Thymus (tissue), 11 donors: Measurements from ENCODE around the gene KARS1. TPM values are rescaled to one million over a fixed set of nuclear protein-coding genes. Genes with fewer than 3 reads are reported as not detected.

Experiments
- DNase-seq, 9 donors: peaks; one replicate each; pipeline ENCODE4 v3.0.0-alpha.2; 2013; ENCODE audit warnings: low spot score in 9 of 9, low read depth in 6 of 9, missing footprints in 1 of 9
- H3K27ac ChIP-seq, 2 donors: one replicate each; pipeline ENCODE4 v1.5.1; 2013; ENCODE audit warnings: control low read depth in 1 of 2, low read depth in 1 of 2, low read length in 1 of 2, mild to moderate bottlenecking in 1 of 2, moderate library complexity in 1 of 2
- H3K27me3 ChIP-seq, 2 donors: one replicate each; pipeline ENCODE4 v1.5.1; 2013; ENCODE audit warnings: low read length in 1 of 2; ENCODE audit not compliant: control insufficient read depth in 2 of 2, insufficient read depth in 1 of 2
- H3K36me3 ChIP-seq, 2 donors: one replicate each; pipeline ENCODE4 v1.5.1; 2013; ENCODE audit warnings: low read length in 1 of 2, mild to moderate bottlenecking in 1 of 2, moderate library complexity in 1 of 2; ENCODE audit not compliant: control insufficient read depth in 2 of 2, insufficient read depth in 2 of 2
- H3K4me1 ChIP-seq, 2 donors: one replicate each; pipeline ENCODE4 v1.5.1; 2013; ENCODE audit warnings: low read length in 2 of 2; ENCODE audit not compliant: control insufficient read depth in 2 of 2, insufficient read depth in 2 of 2
- H3K4me3 ChIP-seq, 2 donors: one replicate each; pipeline ENCODE4 v1.5.1; 2013; ENCODE audit warnings: low read length in 2 of 2, control low read depth in 1 of 2, mild to moderate bottlenecking in 1 of 2
- H3K9me3 ChIP-seq, 2 donors: one replicate each; pipeline ENCODE4 v1.5.1; 2013; ENCODE audit warnings: low read length in 1 of 2, mild to moderate bottlenecking in 1 of 2; ENCODE audit not compliant: control insufficient read depth in 2 of 2, insufficient read depth in 1 of 2
- WGBS: extraction: QIAGEN DNeasy Blood & Tissue Kit; methylation state at CpG from one replicate; pipeline ENCODE4 v1.1.7; 2013; 5-methylcytosine and 5-hydroxymethylcytosine counted together
- polyA plus RNA-seq: library from polyadenylated mRNA; stranded (reverse); fragments of 200-250 nt; gene quantifications from one replicate; pipeline ENCODE4 v1.2.3, GENCODE V29; 2013
- total RNA-seq: library from RNA; stranded (reverse); fragments of 120-200 nt; gene quantifications from one replicate; pipeline ENCODE4 v1.2.4, GENCODE V29; 2013
- donor health status: healthy.

The KARS1 gene
- total and polyA plus RNA-seq, 2 donors = 88.3 to 149 TPM

DNA sequence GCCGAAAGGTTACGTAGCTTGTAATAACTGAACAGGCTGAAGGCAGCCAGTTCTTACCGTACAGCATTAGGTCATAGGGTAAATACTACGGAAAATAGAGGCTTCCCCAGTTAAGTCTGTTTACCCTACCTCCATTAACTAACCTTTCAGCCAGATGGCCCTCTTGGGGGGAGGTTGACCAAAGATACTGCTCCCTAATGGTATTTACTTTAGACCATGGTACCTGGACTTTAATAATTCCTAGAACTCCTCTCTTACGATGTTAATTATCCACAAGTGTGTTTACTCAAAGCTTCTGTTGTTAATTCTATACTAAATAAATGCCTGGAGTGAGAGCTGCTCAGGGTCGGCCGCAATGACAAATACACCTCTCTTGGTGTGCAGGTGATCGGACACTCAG lies 14.6 kb downstream of the KARS1 start:
- H3K36me3 ChIP-seq = peaks cover 87 to 90% of the 10 kb centered on the region in 2 donors
- H3K27ac ChIP-seq = no peak overlapping the region
- H3K9me3 ChIP-seq = no peaks in the 10 kb centered on the region
- H3K4me1 ChIP-seq = peaks cover 4 to 11% of the 10 kb centered on the region in 2 donors
- no peaks in the 10 kb centered on the region for H3K27me3 ChIP-seq
- 94% methylated on average over 8 of the region's 8 CpGs for WGBS
- no peak for DNase-seq
- H3K4me3 ChIP-seq = no peak overlapping the region

DNA sequence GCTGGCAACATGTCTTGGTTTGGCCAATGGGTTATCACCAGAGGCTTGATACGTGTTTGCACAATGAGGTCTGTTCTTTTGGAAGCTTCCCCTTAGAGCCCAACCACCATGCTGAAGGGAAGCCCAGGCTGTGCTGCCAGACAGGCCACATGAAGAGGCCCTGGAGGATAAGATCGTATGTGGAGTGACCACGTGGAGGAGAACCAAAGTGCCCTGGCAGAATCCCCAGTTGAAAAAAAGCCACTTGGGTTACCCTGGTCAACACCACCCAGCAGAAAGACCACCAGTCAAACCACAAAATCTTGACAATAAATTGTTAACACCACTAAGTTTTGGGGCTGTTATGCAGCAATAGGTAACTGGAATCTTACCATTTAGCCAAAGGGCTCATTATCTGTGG lies 17.4 kb downstream of the KARS1 start:
- Histone ChIP-seq H3K27me3 (no peaks in the 10 kb centered on the region), H3K36me3 (peaks cover 81 to 88% of the 10 kb centered on the region in 2 donors), H3K4me3 (no peak overlapping the region), H3K27ac (no peak overlapping the region), H3K9me3 (no peaks in the 10 kb centered on the region), H3K4me1 (peaks cover 4 to 17% of the 10 kb centered on the region in 2 donors)
- DNase-seq = no peak
- 96% methylated on average over 3 of the region's 3 CpGs for WGBS

DNA sequence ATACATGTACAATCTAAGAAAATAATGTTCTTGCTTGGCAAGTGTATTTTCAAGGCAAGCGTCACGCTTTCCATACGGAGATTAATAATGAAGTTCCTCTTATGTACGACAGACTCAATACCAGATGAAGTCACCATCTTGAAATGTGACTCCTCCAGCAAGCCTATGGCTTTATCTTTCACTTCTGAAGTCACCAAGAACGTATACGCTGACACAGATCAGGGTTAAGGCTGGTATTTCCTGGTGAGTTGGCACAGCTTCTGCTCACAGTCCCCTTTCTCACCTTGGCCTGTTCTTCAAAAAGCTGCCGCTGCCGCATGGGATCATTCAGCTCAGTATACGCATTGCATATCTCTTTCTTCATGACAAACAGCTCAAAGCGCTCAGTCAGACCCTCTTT lies 18.3 kb downstream of the KARS1 start:
- no peak for DNase-seq
- Histone ChIP-seq H3K4me3 (no peak overlapping the region), H3K27me3 (no peaks in the 10 kb centered on the region), H3K27ac (peak overlapping the region in 1 of 2 donors; percentile 44), H3K9me3 (no peaks in the 10 kb centered on the region), H3K4me1 (peaks cover 4 to 17% of the 10 kb centered on the region in 2 donors), H3K36me3 (peaks cover 75 to 87% of the 10 kb centered on the region in 2 donors)
- 96% methylated on average over 10 of the region's 10 CpGs for WGBS

DNA sequence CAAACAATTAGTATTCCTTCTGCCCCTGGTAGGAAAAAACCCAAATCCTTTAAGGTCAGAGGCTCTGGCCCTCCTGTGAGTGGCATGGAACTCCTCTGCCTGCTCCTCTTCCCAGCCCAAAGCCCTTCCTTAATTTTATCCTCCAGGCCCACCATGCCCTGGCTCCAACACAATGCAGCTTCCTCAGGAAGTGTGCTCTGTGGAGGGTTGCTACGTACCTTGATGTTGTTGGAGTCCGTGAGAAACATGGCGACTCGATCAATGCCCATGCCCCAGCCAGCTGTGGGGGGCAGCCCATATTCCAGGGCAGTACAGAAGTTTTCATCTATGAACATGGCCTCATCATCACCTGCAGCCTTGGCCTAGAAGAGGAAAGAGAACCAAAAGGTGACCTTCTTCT lies 19.1 kb downstream of the KARS1 start:
- DNase-seq = no peak
- Histone ChIP-seq H3K27me3 (no peaks in the 10 kb centered on the region), H3K36me3 (peaks cover 68 to 81% of the 10 kb centered on the region in 2 donors), H3K27ac (peak overlapping the region; percentile 44 to 53), H3K4me1 (peaks cover 4 to 22% of the 10 kb centered on the region in 2 donors), H3K9me3 (no peaks in the 10 kb centered on the region), H3K4me3 (no peak overlapping the region)
- WGBS = 90% methylated on average over 4 of the region's 4 CpGs

DNA sequence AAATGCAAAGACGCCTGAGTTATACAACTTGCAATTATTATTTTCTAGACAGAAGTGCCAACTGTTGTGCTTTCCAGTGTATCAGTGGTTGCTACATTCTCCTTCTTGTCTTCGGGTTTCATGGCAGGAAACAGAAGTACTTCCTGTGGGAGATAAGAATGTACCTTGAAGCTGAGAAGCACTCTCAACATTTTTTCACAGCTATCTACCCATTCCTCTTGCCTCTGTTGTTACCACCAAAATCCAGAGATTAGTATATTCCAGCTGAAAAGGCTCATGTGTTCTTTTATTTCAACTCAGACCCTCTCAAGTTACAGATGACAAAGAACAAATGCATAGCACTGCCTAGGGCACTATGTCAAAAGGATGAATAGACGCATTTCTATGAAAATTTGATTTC lies 19.6 kb downstream of the KARS1 start:
- Histone ChIP-seq H3K27me3 (no peaks in the 10 kb centered on the region), H3K36me3 (peaks cover 64 to 77% of the 10 kb centered on the region in 2 donors), H3K4me1 (peaks cover 4 to 22% of the 10 kb centered on the region in 2 donors), H3K27ac (peak overlapping the region; percentile 44 to 64), H3K9me3 (no peaks in the 10 kb centered on the region), H3K4me3 (no peak overlapping the region)
- WGBS = 22% methylated on average over 3 of the region's 3 CpGs
- DNase-seq = peak in 2 of 9 donors; percentile 27 to 38

DNA sequence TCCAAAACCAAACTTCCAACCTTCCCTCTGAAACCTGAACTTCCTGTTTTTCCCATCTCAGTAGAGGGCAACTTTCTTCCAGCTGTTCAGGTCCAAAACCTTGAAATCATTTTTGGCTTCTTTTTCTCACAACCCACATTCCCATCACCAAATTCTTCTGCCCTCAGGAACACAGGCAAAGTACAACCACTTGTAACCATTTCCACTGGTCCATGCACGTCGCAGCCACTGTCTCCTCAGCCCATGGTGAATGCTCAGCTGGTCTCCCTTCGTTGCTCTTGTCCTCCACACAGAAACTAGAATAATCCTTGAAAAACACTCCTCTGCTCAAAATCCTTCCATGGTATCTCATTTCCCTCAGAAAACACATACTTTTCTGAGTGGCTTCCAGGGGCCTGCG lies 20.7 kb downstream of the KARS1 start:
- WGBS = 96% methylated on average over 4 of the region's 4 CpGs
- Histone ChIP-seq H3K36me3 (peaks cover 56 to 68% of the 10 kb centered on the region in 2 donors), H3K4me3 (no peak overlapping the region), H3K27ac (peak overlapping the region in 1 of 2 donors; percentile 44), H3K4me1 (peaks cover 6 to 29% of the 10 kb centered on the region in 2 donors), H3K27me3 (no peaks in the 10 kb centered on the region), H3K9me3 (no peaks in the 10 kb centered on the region)
- DNase-seq = no peak

DNA sequence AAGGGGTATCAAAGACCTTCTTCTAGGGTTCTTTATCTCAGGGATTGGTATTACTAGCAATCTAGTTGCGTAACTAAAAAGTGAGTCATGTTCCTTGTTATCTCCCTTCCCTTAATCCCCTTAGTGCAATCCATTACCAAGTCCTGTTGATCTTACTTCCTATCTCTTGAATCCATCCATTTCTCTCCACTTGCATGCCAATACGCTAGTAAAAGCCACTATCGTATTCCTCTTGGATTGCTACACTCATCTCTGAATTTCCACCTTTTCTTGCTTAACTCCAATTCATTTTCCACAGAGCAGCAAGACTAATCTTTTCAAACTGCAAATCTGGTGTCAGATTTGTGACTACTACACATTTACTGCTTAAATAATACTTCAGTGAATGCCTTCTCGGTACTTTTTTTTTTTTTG lies 22.5 kb downstream of the KARS1 start:
- H3K27me3 ChIP-seq = no peaks in the 10 kb centered on the region
- H3K4me1 ChIP-seq = peaks cover 6 to 33% of the 10 kb centered on the region in 2 donors
- H3K36me3 ChIP-seq = peaks cover 42 to 51% of the 10 kb centered on the region in 2 donors

DNA sequence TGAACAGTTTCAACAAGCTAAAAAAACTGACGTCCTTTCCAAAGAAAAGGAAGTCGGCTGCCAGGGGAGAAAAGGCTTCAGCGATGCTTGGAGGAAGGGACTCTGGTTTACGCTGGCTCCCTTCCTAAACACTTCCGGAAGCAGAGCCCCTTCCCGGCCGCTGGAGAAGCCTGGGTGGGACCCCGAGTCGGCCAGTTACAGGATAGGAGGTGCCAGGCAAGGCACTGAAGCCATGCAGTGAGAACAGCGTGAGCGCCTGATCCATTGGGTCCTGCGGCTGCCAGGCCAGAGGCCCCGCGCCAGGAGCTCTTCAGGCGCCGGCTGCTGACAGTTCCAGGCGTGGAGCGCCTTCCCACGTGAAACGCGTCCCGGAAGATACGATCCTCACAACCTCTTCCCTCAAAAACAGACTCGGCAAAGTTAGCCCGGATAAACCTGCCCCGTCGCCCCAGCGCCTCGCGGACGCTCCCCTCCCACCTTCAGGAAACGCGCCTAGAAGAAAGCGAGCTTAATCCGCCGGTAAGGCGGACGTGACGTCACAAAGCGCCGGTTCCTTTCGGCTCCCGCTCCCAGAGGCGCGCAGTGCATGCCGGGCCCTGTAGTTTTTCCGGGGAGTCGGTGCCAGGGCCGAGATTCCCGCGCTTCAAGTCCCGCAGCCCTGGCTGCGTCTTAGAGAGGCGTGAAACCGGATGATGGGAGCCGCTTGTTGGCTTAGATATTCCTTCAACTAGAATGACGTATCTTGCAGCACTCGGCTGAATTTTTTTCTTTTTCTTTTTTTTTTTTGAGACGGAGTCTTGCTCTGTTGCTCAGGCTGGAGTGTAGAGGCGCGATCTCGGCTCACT lies 24.5 kb downstream of the KARS1 start, which contains the start of gene ADAT1:
Gene ADAT1 (minus strand): TSS at position 521 of the 845 bp plus-strand sequence. CDS start 2,482 bp downstream, outside the sequence.
- Histone ChIP-seq H3K27me3 (no peaks in the 10 kb centered on the region), H3K4me3 (peak within 1 kb of the TSS; percentile 71 to 73), H3K27ac (peak within 1 kb of the TSS; percentile 81 to 87), H3K4me1 (peaks cover 2 to 22% of the 10 kb centered on the region in 2 donors), H3K9me3 (no peaks in the 10 kb centered on the region), H3K36me3 (peaks cover 34 to 41% of the 10 kb centered on the region in 2 donors)
- under 1% methylated on average over 62 of the region's 62 CpGs for WGBS
- peak; percentile 95 to 99 (median 98) for DNase-seq

More for the DNA sequence above, 22.5 kb downstream of the KARS1 start:
- DNase-seq = no peak
- Histone ChIP-seq H3K9me3 (no peaks in the 10 kb centered on the region), H3K27ac (no peak overlapping the region), H3K4me3 (no peak overlapping the region)
- 85% methylated on average over 4 of the region's 4 CpGs for WGBS

DNA sequence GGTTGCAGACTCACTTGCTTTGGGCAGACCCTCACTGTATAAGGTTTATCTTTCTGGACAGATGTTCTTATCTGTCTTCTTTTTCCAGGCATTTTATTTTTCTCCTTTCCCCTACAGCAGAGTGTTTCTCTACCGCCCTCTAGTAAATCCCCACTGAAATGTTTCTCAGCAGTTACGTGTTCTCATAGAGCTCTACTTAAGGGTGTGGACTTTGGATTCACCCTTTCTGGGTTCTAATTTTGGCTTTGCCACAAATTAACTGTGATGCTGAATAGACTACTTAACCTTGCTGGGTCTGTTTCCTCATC lies 26.3 kb downstream of the KARS1 start:
- peaks cover 25 to 31% of the 10 kb centered on the region in 2 donors for H3K36me3 ChIP-seq
- H3K27ac ChIP-seq = no peak overlapping the region
- peak in 1 of 9 donors; percentile 31 for DNase-seq
- WGBS = 27% methylated on average over 2 of the region's 2 CpGs
- no peaks in the 10 kb centered on the region for H3K27me3 ChIP-seq
- no peaks in the 10 kb centered on the region for H3K9me3 ChIP-seq
- no peak overlapping the region for H3K4me3 ChIP-seq
- peaks cover 2 to 16% of the 10 kb centered on the region in 2 donors for H3K4me1 ChIP-seq
